ENCODE results near the gene MED9.

MED9 gene

GRCh38 chr17:17515934-17516930 is 39.4 kb downstream of the MED9 start:
- DNase-seq (ENCODE audit: low read depth in 2 of 2) = no peak

- DNase-seq (ENCODE audit: low read depth in 2 of 2) = no peak
These were observed 40.3 kb downstream of the MED9 start for GRCh38 chr17:17516941-17517720.

- no peak for DNase-seq (ENCODE audit: low read depth in 2 of 2)
These were observed 41.2 kb downstream of the MED9 start for GRCh38 chr17:17518014-17518413.

- DNase-seq (ENCODE audit: low read depth in 2 of 2) = no peak
These were observed 42.2 kb downstream of the MED9 start for GRCh38 chr17:17518951-17519350.

- no peak for DNase-seq (ENCODE audit: low read depth in 2 of 2)
These were observed 43.1 kb downstream of the MED9 start for GRCh38 chr17:17519886-17520285.

- no peak for DNase-seq (ENCODE audit: low read depth in 2 of 2)
These were observed 43.9 kb downstream of the MED9 start for GRCh38 chr17:17520599-17521232.

GRCh38 chr17:17523001-17523730 is 46.4 kb downstream of the MED9 start:
- no peak for DNase-seq (ENCODE audit: low read depth in 2 of 2)

GRCh38 chr17:17523731-17524490 is 47.1 kb downstream of the MED9 start:
- DNase-seq (ENCODE audit: low read depth in 2 of 2) = no peak

- no peak for DNase-seq (ENCODE audit: low read depth in 2 of 2)
These were observed 48.5 kb downstream of the MED9 start for GRCh38 chr17:17525311-17525710.

GRCh38 chr17:17525956-17526355 is 49.2 kb downstream of the MED9 start:
- no peak for DNase-seq (ENCODE audit: low read depth in 2 of 2)

- DNase-seq (ENCODE audit: low read depth in 2 of 2) = no peak
These were observed 49.6 kb downstream of the MED9 start for GRCh38 chr17:17526369-17526768.

- no peak for DNase-seq (ENCODE audit: low read depth in 2 of 2)
These were observed 50.7 kb downstream of the MED9 start for GRCh38 chr17:17527534-17527933.

GRCh38 chr17:17527956-17528500 is 51.2 kb downstream of the MED9 start:
- no peak for DNase-seq (ENCODE audit: low read depth in 2 of 2)

- no peak for DNase-seq (ENCODE audit: low read depth in 2 of 2)
These were observed 52.2 kb downstream of the MED9 start for GRCh38 chr17:17528696-17529652.

- DNase-seq (ENCODE audit: low read depth in 2 of 2) = no peak
These were observed 54.4 kb downstream of the MED9 start for GRCh38 chr17:17531156-17531555.

- DNase-seq (ENCODE audit: low read depth in 2 of 2) = no peak
These were observed 56.2 kb downstream of the MED9 start for GRCh38 chr17:17532991-17533390.

- no peak for DNase-seq (ENCODE audit: low read depth in 2 of 2)
These were observed 57.2 kb downstream of the MED9 start for GRCh38 chr17:17533901-17534441.

- DNase-seq (ENCODE audit: low read depth in 2 of 2) = no peak
These were observed 59.2 kb downstream of the MED9 start for GRCh38 chr17:17535957-17536356.

GRCh38 chr17:17536702-17537101 is 59.9 kb downstream of the MED9 start:
- DNase-seq (ENCODE audit: low read depth in 2 of 2) = no peak

Data from stimulated activated CD8-positive, alpha-beta memory T cell treated with anti-CD3 and anti-CD28 coated beads, Interleukin-2, amount 100 ng/mL, for 48 hours (primary cell).